ENCODE results near the gene PRPF31. TPM values are rescaled to one million over a fixed set of nuclear protein-coding genes. Genes with fewer than 3 reads are reported as not detected.

The PRPF31 gene
- total RNA-seq, 1 experiment from 2014 or later, result 84.4 TPM

DNA sequence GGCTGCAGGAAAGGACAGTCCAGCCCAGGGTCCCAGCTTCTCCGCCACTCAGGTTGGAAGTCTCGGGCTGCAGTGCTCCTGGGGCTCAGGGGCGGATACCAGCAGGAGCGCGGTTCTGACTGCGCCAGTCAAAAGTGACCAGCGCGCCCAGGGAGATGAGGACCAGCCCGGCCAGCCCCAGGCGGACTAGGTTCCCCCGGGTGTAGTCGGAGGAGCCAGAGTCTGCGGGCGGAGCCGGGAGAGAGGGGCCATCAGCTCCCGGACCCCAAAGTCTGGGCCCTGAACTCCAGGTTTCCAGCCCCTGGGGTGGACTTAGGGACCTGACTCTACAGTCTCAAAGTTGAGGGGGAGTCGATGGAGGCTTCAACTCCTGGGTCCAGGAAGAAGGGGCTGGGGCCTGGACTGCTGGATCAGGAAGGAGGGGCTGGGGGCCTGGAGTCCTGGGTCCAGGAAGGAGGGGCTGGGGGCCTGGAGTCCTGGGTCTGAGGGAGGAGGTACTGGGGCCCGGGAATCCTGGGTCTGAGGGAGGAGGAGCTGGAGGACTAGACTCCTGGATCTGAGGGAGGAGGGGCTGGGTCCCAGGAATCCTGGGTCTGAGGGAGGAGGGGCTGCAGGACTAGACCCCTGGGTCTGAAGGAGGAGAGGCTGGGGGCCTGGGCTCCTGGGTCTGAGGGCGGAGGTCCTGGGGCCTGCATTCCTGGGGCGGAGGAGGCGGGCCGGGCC lies 20.3 kb upstream of the PRPF31 start:
- no peak for DNase-seq
- no peak overlapping the region for H4K8ac ChIP-seq (replicated peaks; ENCODE audit: insufficient read length, low read depth, low read length)
- no peak overlapping the region for H4K91ac ChIP-seq (ENCODE audit: insufficient read length, low read depth, low read length)
- H2BK120ac ChIP-seq (ENCODE audit: low read depth, low read length, poor library complexity, severe bottlenecking), result no peak overlapping the region
- peaks cover 0 to 2% (median 0%) of the 10 kb centered on the region in 3 experiments; a peak in 2 of 7 replicates for H3K36me3 Mint-ChIP-seq (ENCODE audit: insufficient read depth in 1 of 3, low read depth in 3 of 3)
- 0 out of 2 replicates have a peak overlapping the region, but pooled peaks have one; percentile 31 for H3K14ac ChIP-seq (ENCODE audit: insufficient read depth, low read length)
- H3K27ac Mint-ChIP-seq, result no peak overlapping the region
- H2BK15ac ChIP-seq (ENCODE audit: low read depth, low read length), result no peak overlapping the region
- peak overlapping the region; percentile 33 for H3K18ac ChIP-seq (ENCODE audit: insufficient read length, low read depth, low read length)
- H3K23me2 ChIP-seq (ENCODE audit: insufficient read length, low read depth, low read length, poor library complexity, severe bottlenecking), result peaks cover 4% of the 10 kb centered on the region
- no peak overlapping the region for H3K9ac ChIP-seq (ENCODE audit: extremely low read depth, insufficient read length, low read length)
- no peaks in the 10 kb centered on the region for H4K20me1 ChIP-seq (ENCODE audit: control insufficient read depth, insufficient read depth, insufficient read length)
- H2BK20ac ChIP-seq (ENCODE audit: low read depth, low read length, poor library complexity, severe bottlenecking), result no peak overlapping the region
- H3K23ac ChIP-seq (ENCODE audit: insufficient read length, low read depth, low read length), result no peak overlapping the region
- no peak overlapping the region for H4K5ac ChIP-seq (ENCODE audit: insufficient read length, low read depth, low read length)
- peaks cover 4 to 6% of the 10 kb centered on the region in 2 experiments for H3K9me3 Mint-ChIP-seq
- H2BK5ac ChIP-seq (ENCODE audit: insufficient read length, low read length), result no peak overlapping the region
- H3K4me3 Mint-ChIP-seq, result peak overlapping the region; percentile 52 to 85
- H2AFZ ChIP-seq (ENCODE audit: low read length), result no peak overlapping the region
- TF ChIP-seq, protein P1, sequence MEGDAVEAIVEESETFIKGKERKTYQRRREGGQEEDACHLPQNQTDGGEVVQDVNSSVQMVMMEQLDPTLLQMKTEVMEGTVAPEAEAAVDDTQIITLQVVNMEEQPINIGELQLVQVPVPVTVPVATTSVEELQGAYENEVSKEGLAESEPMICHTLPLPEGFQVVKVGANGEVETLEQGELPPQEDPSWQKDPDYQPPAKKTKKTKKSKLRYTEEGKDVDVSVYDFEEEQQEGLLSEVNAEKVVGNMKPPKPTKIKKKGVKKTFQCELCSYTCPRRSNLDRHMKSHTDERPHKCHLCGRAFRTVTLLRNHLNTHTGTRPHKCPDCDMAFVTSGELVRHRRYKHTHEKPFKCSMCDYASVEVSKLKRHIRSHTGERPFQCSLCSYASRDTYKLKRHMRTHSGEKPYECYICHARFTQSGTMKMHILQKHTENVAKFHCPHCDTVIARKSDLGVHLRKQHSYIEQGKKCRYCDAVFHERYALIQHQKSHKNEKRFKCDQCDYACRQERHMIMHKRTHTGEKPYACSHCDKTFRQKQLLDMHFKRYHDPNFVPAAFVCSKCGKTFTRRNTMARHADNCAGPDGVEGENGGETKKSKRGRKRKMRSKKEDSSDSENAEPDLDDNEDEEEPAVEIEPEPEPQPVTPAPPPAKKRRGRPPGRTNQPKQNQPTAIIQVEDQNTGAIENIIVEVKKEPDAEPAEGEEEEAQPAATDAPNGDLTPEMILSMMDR (conservative IDR thresholded peaks at IDR 0.05), result no peak
- H3K4ac ChIP-seq (ENCODE audit: low read depth, low read length), result no peak overlapping the region
- no peaks in the 10 kb centered on the region for H3K79me1 ChIP-seq (ENCODE audit: insufficient read depth, low read depth, low read length, poor library complexity, severe bottlenecking)
- no peaks in the 10 kb centered on the region for H3K4me1 ChIP-seq (ENCODE audit: insufficient read depth, low read length)
- no peaks in the 10 kb centered on the region; the same call in 1 of the 2 replicates for H3K27me3 ChIP-seq (ENCODE audit: insufficient read depth, low read length)
- no peak overlapping the region for H2BK12ac ChIP-seq (ENCODE audit: insufficient read length, low read depth, low read length)
- peaks cover 6 to 18% of the 10 kb centered on the region in 2 experiments for H3K4me1 Mint-ChIP-seq
- no peaks in the 10 kb centered on the region for H3K9me3 ChIP-seq (ENCODE audit: control insufficient read depth, low read depth, low read length)
- no peak overlapping the region for H2AK5ac ChIP-seq (ENCODE audit: insufficient read length, low read length)
- no peak overlapping the region for H3T11ph ChIP-seq (ENCODE audit: low read length)
- no peak overlapping the region for H3K56ac ChIP-seq (ENCODE audit: insufficient read length, low read depth, low read length)
- H3K79me2 ChIP-seq (ENCODE audit: insufficient read depth, low read length), result no peaks in the 10 kb centered on the region
- peaks cover 38% of the 10 kb centered on the region for H3K27me3 Mint-ChIP-seq (ENCODE audit: low read depth)
- no CpG with 5 or more reads among the region's 22 CpGs for whole genome bisulfite sequencing (ENCODE audit: extremely low coverage, insufficient read length, low lambda C conversion rate)
- H3K27ac ChIP-seq (ENCODE audit: insufficient read length, low read depth, low read length), result no peak overlapping the region
- peak overlapping the region; percentile 57 for H3K4me2 ChIP-seq (ENCODE audit: insufficient read depth, insufficient read length, low read length)
